Measurements from ENCODE around the gene OR52B2. TPM values are rescaled to one million over a fixed set of nuclear protein-coding genes. Genes with fewer than 3 reads are reported as not detected.

Gene OR52B2
- total RNA-seq, 1 donor from 2014 or later: not detected

DNA sequence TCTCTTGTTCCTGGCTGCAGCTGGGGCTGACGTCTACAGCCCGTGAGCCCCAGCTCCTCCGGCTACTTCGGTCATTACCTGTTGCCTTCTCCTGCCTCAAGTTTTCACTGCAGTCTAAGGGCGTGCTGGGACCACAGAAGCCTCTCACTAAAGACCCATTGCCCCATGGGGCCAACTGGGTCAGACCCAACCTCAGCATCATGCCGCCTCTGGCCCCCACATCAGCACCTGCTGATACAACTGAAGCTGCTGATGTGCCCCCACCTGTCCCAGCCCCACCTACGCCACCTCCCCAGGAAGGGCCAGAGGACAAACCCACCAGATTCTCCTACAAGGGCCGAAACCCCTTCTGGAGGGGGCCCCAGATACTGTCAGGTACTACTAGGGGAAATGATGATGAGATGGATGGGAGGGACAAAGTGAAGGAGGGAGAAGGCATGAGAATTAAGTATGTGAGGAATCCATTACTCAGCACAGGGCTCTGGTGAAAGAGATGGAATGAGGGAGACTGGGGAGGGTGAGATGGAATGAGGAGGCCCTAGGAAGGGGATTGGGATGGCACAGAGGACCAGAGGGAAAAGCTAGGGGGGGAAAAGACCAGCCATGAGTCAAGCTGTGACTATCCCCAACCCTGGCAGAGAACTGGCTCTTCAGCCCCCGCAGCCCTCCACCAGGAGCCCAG is 40.3 kb upstream of the OR52B2 start:
- H3K27ac ChIP-seq: no peak overlapping the region
- H3K27me3 ChIP-seq: no peaks in the 10 kb centered on the region
- peaks cover 46 to 67% of the 10 kb centered on the region in 2 donors for H3K36me3 ChIP-seq
- TF ChIP-seq, protein P1, sequence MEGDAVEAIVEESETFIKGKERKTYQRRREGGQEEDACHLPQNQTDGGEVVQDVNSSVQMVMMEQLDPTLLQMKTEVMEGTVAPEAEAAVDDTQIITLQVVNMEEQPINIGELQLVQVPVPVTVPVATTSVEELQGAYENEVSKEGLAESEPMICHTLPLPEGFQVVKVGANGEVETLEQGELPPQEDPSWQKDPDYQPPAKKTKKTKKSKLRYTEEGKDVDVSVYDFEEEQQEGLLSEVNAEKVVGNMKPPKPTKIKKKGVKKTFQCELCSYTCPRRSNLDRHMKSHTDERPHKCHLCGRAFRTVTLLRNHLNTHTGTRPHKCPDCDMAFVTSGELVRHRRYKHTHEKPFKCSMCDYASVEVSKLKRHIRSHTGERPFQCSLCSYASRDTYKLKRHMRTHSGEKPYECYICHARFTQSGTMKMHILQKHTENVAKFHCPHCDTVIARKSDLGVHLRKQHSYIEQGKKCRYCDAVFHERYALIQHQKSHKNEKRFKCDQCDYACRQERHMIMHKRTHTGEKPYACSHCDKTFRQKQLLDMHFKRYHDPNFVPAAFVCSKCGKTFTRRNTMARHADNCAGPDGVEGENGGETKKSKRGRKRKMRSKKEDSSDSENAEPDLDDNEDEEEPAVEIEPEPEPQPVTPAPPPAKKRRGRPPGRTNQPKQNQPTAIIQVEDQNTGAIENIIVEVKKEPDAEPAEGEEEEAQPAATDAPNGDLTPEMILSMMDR (IDR thresholded peaks at IDR 0.05): no peak
- no peak for DNase-seq (ENCODE audit: low spot score in 2 of 2)
- H3K9me3 ChIP-seq: no peaks in the 10 kb centered on the region
- H3K4me1 ChIP-seq: no peaks in the 10 kb centered on the region
- H3K4me3 ChIP-seq: no peak overlapping the region
- intact Hi-C loops (cut with DNase I): no loop called here

DNA sequence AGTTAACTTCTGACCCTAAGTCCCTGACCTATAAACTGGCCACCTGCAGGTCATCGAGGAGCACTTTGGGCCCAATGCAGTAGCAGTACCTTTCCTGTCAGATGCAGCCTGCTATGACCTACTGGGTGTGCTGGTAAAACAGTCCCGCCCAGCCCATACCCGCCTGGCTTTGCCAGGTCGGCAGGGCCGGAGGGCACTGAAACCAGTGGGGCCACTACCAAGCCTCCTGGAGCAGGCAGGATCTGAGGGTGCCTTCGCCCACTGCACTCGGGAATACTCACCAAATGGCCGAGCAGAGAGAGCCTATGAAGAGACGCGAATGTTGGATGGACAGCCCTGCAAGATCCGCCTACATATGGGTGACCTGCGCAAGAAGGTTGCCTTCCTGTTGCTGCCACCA is 39.7 kb upstream of the OR52B2 start:
- no peak overlapping the region for H3K4me3 ChIP-seq
- no peak for DNase-seq (ENCODE audit: low spot score in 2 of 2)
- no peaks in the 10 kb centered on the region for H3K27me3 ChIP-seq
- TF ChIP-seq, protein P1 (IDR thresholded peaks at IDR 0.05): no peak
- no peak overlapping the region for H3K27ac ChIP-seq
- intact Hi-C loops (cut with DNase I): no loop called here
- no peaks in the 10 kb centered on the region for H3K4me1 ChIP-seq
- H3K9me3 ChIP-seq: no peaks in the 10 kb centered on the region
- H3K36me3 ChIP-seq: peaks cover 46 to 67% of the 10 kb centered on the region in 2 donors

DNA sequence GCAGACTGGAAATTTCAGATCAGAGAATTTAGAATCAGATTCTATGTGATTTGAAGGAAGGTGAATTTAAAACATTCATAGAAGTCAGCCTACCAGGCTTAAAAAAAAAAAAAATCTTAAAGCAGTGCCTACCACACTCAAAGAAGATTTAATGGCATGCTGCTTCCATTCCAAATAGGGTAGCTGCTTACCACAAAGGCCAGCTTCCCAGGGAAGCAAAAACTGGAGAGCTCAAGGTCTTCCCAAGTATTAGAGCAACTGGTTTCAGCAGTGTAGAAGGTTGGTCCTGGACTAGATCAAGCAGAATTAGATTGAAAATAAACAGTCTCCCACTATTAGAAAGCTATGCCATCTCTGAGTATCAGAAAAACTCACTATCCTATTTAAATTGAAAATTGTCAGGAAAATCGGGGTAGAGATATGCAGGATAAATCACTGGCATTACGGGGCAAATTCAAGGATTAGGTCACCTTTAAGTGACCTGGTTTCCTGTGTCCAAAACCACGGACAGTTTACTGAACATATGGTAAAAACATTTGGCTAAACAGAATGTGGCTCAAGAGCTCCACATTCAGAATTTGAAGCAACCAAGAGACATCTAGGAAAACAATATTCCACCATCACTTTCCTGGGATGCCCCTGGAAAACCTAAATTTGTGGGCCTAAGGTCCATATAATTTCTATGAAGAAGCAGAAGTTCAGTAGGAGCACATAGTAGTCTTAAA is 36.5 kb upstream of the OR52B2 start:
- intact Hi-C loops (cut with DNase I): no loop called here
- H3K4me3 ChIP-seq: no peak overlapping the region
- H3K27me3 ChIP-seq: no peaks in the 10 kb centered on the region
- no peaks in the 10 kb centered on the region for H3K9me3 ChIP-seq
- DNase-seq (ENCODE audit: low spot score in 2 of 2): no peak
- H3K27ac ChIP-seq: no peak overlapping the region
- no peaks in the 10 kb centered on the region for H3K4me1 ChIP-seq
- TF ChIP-seq, protein P1 (IDR thresholded peaks at IDR 0.05): no peak
- peaks cover 26 to 44% of the 10 kb centered on the region in 2 donors for H3K36me3 ChIP-seq

DNA sequence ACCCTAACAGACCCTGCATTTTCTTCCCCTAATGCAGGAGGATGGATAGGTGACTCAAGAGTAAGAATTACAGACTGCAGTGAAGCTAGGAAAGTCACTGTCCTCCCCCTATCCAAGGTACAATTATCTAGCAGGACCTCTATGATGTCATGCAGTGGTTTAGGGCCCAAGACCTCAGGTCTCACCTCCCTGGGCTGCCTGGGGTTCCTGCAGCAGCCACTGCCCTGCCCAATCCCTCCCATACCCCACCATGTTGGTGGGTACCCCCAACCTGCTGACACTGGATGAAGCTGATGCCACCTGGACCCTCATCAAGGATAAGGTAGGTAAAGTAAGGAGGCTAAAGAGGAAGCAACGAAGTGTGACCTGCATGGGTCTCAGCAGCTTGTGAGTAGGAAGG is 35.2 kb upstream of the OR52B2 start, which contains the start of gene C11orf42:
Gene C11orf42 (plus strand): TSS at position 192 of the 400 bp plus-strand sequence. CDS start 59 bp downstream, at position 251.
- no peak within 1 kb of the TSS for H3K27ac ChIP-seq
- no peaks in the 10 kb centered on the region for H3K27me3 ChIP-seq
- TF ChIP-seq, protein P1 (IDR thresholded peaks at IDR 0.05): no peak
- H3K36me3 ChIP-seq: peaks cover 13 to 33% of the 10 kb centered on the region in 2 donors
- no peak within 1 kb of the TSS for H3K4me3 ChIP-seq
- intact Hi-C loops (cut with DNase I): no loop called here
- no peak for DNase-seq (ENCODE audit: low spot score in 2 of 2)
- H3K4me1 ChIP-seq: no peaks in the 10 kb centered on the region
- no peaks in the 10 kb centered on the region for H3K9me3 ChIP-seq

DNA sequence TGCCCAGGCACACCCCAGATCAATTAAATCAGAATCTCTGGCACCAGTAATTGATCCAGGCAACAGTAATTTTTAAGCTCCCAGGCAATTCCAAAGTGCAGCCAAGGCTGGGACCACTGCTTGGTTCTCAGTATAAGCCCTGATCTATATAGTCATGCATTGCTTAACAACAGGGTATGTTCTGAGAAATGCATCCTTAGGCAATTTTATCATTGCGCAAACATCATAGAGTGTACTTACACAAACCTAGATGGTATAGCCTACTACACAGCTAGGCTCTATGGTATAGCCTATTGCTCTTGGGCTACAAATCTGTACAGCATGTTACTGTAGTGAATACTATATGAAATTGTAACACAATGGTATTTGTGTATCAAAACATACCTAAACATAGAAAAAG is 34.6 kb upstream of the OR52B2 start:
- Histone ChIP-seq H3K4me1 (no peaks in the 10 kb centered on the region), H3K27me3 (no peaks in the 10 kb centered on the region), H3K9me3 (no peaks in the 10 kb centered on the region), H3K27ac (no peak overlapping the region), H3K36me3 (peaks cover 9 to 26% of the 10 kb centered on the region in 2 donors), H3K4me3 (no peak overlapping the region)
- no peak for DNase-seq (ENCODE audit: low spot score in 2 of 2)
- intact Hi-C loops (cut with DNase I): no loop called here
- TF ChIP-seq, protein P1 (IDR thresholded peaks at IDR 0.05): no peak

Measured in ascending aorta (tissue), 2 donors.